GM18511 (cell line): Measurements from ENCODE around the gene LILRA1.
"Not testable (repeated sequence)": the region's sequence is repeated elsewhere in the genome, so short reads cannot be mapped to it uniquely, and the experiment has no call there.

ENCODE experiments used
- ATAC-seq: cut with Tn5 transposase; IDR thresholded peaks from one replicate; pipeline ENCODE4 v1.9.1; 2021; ENCODE audit warnings: mild to moderate bottlenecking, moderate library complexity; ENCODE audit not compliant: unreplicated experiment

Gene LILRA1

DNA sequence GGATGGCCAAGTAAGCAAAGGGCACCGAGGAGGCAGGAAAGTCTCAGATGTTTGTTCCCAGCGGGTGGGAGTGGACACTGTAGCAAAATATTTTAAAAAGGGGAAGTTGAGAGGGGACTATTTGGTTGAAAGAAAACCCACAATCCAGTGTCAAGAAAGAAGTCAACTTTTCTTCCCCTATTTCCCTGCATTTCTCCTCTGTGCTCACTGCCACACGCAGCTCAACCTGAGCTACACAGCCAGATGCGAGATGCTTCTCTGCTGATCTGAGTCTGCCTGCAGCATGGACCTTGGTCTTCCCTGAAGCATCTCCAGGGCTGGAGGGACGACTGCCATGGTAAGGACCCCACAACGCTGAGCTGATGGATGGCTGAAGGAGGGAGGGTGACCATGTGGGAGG, at the start of gene LILRA1:
LILRA1 (plus strand) TSS at position 188 of the 400 bp plus-strand sequence. CDS start 613 bp downstream, outside the sequence.
- not testable (repeated sequence) for ATAC-seq

DNA sequence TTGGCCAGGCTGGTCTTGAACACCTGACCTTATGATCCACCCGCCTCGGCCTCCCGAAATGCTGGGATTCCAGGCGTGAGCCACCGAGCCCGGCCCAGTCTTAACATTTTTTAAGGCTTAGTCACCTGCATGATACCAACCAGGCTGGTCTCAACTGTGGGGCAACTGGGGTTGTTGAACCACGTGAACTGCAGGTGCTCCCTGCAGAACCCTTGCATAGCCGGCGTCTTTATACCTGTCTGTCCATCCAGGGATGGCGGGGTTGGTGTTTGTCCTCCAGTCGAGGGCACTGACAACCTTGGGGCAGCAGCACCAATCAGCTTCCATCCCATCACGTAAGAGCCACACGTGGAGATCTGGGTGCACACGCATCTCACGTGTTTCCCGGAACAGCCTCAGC, 44.6 kb upstream of the LILRA1 start:
- no peak for ATAC-seq

DNA sequence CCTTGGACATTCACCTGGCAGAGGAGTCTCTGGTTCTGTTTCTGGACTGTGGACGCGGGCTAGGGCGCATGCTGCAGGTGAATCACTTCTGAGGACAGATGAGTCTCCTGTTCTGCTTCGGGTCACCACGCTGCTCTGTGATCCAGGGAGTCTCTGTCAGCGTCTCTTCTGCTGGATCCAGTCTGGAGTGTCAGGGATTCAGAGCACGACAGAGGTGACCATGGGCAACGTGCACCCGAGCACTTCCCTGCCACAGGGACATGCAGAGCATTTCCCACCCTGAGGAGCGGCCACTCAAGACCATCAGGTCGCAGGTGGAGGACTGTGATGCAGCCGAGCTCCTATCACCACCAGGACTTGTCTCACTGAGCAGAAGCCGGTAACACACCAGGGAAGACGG, 44.2 kb upstream of the LILRA1 start:
- no peak for ATAC-seq

DNA sequence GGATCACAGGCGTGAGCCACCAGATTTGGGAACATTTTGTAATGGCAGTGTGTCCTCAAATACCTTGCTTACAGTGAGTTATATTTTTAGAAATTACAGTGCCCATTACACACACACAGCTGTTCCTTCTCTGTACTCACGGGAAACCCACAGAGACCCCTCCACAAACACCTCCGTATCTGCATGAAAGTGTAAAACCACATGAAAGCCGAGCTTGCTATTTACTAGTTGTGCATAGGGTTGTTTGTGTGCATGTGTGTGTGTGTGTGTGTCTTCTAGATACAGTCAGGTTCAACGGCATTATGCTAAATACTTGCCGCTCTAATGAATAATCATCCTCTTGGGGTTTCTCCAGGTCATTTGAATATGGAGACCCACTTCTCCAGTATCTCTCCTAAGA, 42.1 kb upstream of the LILRA1 start:
- ATAC-seq = peak; percentile 64

DNA sequence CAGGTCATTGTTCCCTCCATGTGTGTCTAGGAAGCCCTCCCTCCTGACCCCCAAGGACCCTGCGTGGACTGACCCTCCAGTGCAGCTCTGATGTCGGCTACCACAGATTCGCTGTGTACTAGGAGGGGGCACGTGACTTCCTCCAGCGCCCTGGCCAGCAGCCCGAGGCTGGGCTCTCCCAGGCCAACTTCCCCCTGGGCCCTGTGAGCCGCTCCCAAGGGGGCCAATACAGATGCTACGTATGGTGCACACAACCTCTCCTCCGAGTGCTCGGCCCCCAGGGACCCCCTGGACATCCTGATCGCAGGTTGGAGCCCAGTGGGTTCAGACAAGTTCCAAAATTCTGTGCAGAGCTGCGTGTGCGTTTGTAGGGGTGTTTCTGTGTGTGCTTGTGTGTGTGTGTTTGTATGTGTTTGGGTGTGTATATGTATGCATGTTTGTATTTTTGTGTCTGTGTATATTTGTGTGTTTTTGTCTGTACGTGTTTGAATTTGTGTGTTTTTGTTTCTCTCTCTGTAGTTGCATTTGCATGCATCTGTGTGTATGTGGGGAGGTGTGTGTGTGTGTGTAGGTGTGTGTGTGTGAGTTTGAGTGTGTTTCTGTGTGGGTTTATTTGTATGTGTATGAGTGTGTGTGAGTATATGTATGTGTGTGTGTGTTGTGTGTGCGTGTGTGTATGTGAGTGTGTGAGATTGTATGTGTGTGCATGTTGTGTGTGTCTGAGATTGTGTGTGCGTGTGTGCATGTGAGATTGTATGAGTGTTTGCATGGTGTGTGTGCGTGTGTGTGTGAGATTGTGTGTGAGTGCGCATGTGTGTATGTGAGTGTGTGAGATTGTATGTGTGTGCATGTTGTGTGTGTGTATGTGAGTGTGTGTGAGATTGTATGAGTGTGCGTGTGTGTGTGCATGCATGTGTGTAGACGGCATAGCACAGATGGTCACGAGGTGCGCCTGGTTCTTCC, 41.2 kb upstream of the LILRA1 start:
- ATAC-seq = peak; percentile 75

DNA sequence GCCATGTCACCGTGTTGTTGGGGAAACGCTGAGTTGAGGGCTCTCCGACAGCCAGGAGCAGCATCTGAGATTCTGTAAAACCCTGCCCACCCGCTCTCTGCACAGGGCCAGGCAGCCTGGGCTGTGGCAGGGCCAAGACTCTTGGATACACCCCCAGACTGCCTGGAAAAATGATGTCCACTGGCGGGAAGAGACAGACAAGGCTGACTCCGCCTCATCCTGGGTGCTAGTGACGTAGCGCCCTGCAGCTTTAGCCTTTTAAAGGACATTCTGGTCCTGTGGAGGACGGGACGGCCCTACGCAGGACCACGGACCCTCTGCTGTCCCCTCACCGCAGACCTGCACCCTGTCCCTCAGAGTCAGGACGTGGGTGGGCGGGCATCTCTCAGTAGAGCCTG, 40.5 kb upstream of the LILRA1 start:
- no peak for ATAC-seq

DNA sequence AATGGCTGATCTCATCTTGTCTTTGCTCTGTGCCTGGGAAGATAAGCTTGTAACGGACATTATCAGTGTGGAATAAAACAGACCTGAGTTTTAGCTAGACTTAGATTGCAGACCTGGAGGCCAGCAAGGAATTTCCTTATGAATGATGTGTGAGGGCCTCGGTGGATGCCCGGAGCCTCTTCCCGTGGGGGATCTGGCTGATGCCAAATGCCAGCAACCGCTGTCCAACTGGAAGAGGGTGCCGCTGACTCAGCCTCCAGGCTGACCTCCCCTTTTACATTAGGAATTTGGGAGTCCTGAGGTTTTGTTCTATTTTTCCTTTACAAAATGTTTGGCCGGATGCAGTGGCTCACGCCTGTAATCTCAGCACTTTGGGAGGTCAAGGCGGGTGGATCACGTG, 39.4 kb upstream of the LILRA1 start:
- no peak for ATAC-seq

DNA sequence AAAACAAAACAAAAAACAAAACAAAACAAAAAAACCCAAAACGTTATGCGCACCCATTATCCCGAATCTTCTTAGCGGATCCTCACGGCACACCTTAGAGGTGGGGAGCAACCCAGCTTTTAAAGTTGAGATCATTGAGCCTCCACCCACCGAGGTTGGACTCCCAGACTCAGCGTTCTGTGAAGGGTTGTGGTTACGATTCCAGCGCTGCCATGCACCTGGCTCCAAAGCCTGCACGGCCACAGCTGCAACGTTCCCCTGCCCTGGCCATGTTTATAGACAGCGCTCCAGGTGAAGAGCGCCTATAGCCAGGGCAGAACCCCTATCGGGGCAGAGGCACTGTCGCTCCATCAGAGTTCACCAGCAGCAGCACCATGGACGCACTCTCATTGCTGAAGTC, 38.5 kb upstream of the LILRA1 start:
- ATAC-seq = no peak

DNA sequence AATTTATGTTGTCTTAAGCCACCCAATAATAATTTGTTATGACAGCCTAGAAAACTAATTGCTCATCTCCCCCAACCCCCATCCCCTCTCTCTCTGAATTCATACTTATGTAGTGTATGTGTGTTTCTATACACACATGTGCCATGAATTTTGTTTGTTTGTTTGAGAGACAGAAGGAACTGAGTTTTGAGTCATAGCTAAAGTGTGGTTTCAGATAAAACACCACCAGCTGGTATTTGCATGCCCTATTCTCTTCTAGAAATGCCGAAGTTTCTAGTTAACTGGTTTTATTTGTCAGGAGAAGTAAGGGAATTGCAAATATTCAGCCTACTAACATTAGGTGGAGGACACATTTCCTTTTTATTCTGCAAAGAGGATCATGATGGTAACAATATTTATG, 37.2 kb upstream of the LILRA1 start:
- no peak for ATAC-seq

DNA sequence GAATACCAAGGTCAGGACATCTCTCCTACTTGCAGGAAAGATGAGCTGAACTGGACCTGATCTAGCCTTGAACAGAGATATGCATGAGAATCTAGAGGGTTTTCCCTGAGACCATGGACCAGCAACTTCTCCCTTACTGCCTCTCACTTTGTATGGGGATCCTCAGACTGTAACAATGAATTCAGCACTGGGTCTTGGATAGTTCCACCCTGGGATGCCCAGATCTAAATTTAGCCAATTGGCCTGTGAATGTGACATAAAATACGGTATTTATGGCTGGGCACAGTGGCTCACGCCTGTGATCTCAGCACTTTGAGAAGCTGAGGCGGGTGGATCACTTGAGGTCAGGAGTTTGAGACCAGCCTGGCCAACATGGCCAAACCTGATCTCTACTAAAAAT, 35.1 kb upstream of the LILRA1 start:
- no peak for ATAC-seq

DNA sequence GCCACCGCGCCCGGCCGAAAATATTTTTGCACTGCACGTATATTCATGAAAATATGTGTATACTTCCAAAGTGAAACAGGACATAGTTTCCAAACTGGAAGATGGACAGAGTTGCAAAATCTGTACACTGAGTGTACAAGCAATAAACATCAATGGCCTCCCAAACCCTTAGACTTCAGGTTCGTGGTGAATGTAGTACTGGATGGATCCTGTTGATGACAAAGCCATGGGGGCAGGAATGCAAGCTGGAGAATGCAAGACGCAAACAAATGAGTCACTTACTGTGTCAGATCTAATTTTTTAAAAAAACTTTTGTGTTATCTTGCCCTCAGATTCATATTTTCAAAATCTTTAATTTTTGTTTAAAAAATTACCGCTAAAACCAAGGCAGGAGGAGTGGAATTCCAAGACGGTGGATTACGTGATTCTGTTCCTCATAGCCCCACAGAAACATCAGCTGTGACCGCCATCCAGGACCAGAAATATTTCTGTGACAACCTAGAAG, 32.5 kb upstream of the LILRA1 start:
- no peak for ATAC-seq

DNA sequence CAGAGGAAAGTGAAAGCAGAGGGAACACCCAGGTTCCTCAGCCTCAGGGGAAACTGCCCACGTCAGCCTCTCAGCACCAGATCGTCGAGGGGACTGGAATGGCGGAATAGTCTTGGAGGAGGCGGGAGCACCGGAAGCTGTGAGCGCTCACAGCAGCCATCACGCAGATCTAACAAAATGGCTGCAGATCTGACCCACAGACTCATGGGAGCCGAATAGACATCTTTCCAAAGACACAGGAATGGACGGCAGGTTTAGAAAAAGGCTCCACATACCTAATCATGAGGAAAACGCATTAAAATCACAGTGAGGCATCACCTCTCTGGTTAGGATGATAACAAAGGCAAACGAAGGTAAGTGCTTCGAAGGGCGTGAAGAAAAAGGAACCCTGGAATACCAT, 31.6 kb upstream of the LILRA1 start:
- ATAC-seq = no peak

DNA sequence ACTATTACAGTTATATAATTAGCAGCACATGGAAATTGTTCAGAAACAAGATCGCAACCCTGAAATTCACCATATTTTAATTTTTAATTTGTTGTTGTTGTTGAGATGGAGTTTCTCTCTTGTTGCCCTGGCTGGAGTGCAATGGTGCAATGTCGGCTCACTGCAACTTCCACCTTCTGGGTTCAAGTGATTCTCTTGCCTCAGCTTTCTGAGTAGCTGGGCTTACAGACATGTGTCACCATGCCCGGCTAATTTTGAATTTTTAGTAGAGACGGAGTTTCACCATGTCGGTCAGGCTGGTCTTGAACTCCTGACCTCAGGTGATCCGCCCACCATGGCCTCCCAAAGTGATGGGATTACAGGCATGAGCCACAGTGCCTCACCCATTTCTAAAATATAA, 30.2 kb upstream of the LILRA1 start:
- ATAC-seq = not testable (repeated sequence)

DNA sequence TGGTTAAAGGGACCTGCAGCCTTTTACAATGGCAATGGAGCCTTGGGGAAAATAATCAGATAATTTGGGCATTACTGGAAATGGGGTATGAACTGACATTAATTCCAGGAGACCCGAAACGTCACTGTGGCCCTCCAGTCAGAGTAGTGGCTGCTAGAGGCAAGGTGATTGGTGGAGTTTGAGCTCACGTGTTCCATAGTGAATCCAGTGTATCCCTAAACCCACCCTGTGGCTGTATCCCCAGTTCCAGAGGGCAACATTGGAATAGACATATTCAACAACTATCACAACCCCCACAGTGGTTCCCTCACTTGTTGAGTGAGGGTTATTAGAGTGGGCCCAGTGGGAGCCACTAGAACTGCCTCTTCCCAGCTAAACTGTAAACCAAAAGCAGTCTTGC, 23.1 kb upstream of the LILRA1 start:
- no peak for ATAC-seq

DNA sequence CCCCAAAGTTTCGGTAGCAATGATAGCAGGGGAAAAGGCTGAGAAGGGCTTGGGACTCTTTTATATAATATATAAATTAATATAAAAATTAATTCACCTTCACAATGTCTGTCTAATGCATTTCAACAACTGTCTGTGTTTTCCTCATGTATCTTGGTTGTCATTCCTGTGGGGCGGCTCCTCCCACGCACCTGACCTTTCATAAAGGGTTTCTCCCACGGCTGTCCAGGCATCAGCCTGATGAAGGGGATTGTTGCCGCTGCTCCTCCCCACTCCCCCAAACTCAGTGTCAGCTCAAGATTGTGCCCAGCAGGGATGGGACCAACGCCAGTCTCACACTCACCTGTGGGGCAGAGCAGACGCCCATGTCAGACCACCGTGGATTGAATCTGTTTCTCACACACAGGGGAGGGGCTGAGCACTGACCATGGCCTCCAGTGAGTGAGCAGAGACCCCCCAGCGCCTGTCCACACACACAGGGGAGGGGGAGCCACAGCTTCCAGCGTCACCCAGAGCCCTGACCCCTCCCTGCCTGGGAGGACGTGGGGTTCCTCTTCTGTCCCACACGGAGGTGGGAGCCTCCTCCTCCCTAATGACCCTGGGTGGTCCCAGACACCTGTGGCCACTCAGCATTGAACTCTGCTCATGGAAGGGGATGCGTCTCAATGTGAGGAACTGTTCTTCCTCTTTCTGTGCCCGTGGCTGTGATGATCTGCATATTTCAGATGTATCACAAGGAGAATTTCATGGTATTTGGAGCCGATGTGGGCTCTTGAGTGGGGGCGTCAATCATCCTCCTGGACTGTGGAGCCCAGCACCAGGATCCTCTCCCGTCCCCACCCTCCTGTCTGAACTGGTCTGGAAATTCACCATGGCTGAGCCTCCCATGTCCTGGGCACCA, 21.5 kb upstream of the LILRA1 start:
- not testable (repeated sequence) for ATAC-seq

DNA sequence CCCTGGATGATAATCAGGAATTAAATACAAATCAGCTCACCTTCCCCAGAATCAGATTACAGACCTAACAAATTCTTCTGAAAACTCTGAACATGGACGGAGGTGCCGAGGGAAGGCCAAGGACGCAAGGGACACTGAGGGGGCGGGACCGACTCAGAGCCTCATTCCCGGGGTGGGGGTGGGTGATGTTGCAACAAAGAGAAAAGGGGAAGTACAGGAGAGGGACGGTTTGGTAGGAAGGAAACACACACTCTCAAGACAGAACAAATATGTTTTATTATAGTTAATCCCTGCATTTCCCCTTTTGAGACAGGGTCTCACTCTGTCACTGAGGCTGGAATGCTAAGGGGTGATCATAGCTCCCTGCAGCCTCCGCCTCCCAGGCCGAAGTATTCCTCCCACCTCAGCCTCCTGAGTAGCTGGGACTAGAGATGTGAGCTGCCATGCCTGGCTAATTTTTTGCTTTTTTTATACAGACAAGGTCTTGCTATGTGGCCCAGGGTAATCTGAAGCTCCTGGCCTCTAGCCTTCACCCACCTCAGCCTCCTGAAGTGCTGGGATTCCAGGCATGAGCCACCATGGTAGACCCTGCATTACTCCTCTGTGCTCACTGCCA, 20.6 kb upstream of the LILRA1 start:
- peak; percentile 8 for ATAC-seq

DNA sequence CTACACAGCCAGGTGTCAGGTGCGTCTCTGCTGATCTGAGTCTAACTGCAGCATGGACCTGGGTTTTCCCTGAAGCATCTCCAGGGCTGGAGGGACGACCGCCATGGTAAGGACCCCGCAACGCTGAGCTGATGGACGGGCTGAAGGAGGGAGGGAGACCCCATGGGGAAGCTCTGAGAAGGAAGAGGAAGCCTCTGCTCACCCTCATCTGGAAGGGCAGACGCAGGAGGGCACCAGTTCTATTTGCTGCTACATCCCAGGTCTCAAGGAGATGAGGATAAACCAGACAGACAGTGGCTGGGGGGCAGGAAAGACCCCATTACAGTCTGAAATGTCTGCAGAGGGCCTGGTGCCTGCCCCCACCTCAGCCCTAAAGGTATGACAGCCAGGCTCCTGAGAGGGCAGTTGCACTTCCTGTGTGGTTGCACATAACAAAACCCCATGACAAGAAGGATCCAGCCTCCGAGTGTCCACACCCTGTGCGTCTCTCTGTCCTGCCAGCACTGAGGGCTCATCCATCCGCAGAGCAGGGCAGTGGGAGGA, 20.0 kb upstream of the LILRA1 start, which contains the start of gene LILRA2:
LILRA2 (plus strand) TSS at position 461 of the 543 bp plus-strand sequence. CDS start 89 bp downstream, outside the sequence.
- peak; percentile 77 for ATAC-seq

DNA sequence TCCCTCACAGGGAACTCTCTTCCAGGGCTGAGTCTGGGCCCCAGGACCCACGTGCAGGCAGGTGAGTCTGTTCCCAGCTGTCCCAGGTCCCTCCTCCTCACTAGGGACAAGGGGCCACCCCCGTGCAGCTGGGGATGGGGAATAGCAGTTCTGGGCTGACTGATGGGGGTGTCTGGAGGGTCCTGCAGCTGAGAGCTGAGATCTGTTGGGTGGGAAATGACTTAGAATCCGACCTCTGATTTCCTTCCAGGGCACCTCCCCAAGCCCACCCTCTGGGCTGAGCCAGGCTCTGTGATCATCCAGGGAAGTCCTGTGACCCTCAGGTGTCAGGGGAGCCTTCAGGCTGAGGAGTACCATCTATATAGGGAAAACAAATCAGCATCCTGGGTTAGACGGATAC, 19.4 kb upstream of the LILRA1 start:
- ATAC-seq = no peak

DNA sequence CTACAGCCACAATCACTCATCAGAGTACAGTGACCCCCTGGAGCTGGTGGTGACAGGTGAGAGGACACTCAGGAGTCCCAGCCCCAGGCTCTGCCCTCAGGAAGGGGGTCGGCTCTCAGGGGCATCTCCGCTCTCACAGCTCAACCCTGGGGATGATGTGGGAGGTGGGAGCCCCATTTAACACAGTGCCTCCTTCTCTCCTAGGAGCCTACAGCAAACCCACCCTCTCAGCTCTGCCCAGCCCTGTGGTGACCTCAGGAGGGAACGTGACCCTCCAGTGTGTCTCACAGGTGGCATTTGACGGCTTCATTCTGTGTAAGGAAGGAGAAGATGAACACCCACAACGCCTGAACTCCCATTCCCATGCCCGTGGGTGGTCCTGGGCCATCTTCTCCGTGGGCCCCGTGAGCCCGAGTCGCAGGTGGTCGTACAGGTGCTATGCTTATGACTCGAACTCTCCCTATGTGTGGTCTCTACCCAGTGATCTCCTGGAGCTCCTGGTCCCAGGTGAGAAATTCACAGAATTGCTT, 18.8 kb upstream of the LILRA1 start:
- ATAC-seq = no peak

DNA sequence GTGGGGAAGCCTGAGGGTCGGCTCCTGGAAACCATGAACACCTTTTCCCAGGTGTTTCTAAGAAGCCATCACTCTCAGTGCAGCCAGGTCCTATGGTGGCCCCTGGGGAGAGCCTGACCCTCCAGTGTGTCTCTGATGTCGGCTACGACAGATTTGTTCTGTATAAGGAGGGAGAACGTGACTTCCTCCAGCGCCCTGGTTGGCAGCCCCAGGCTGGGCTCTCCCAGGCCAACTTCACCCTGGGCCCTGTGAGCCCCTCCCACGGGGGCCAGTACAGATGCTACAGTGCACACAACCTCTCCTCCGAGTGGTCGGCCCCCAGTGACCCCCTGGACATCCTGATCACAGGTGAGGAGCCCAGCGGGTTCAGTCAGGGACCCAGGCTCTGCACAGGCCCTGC, 18.2 kb upstream of the LILRA1 start:
- ATAC-seq = not testable (repeated sequence)
